PFSK-1 (cell line): Measurements from ENCODE around the gene FGFBP3. TPM values are rescaled to one million over a fixed set of nuclear protein-coding genes. Genes with fewer than 3 reads are reported as not detected.

Source experiments
- FOXP2 ChIP-seq: optimal IDR thresholded peaks from 2 replicates; pipeline ENCODE3; 2011; ENCODE audit warnings: borderline replicate concordance, control low read depth, inconsistent platforms; ENCODE audit not compliant: insufficient read depth; ENCODE audit errors: extremely low read length, extremely low read depth
- POLR2AphosphoS5 ChIP-seq: IDR thresholded peaks from 2 replicates; pipeline ENCODE4 v1.6.1; 2012; ENCODE audit warnings: low read depth, mild to moderate bottlenecking, control low read depth, low read length, moderate library complexity
- SIN3A ChIP-seq: IDR thresholded peaks from 2 replicates; pipeline ENCODE4 v1.6.1; 2012; ENCODE audit warnings: mild to moderate bottlenecking, low read length, moderate library complexity, borderline replicate concordance; ENCODE audit not compliant: insufficient read depth
- TAF1 ChIP-seq: IDR thresholded peaks from 2 replicates; pipeline ENCODE4 v1.6.1; 2012; ENCODE audit warnings: low read length, control low read depth, borderline replicate concordance; ENCODE audit not compliant: insufficient read depth
- polyA plus RNA-seq: library from polyadenylated mRNA; unstranded; fragments of >200 nt; gene quantifications from one replicate; pipeline ENCODE4 v1.2.1, GENCODE V29; 2012; ENCODE audit warnings: low read depth, missing spikeins; ENCODE audit not compliant: insufficient read length
- TF ChIP-seq, protein P1 (sequence below), 2 experiments: IDR thresholded peaks; 2 replicates each; pipeline versions ENCODE4 v1.6.1 to v1.8.0; 2011 to 2012; ENCODE audit warnings: low read depth in 2 of 2, low read length in 2 of 2, control low read depth in 1 of 2, inconsistent platforms in 1 of 2, mild to moderate bottlenecking in 1 of 2, moderate library complexity in 1 of 2; ENCODE audit not compliant: insufficient read depth in 1 of 2

The FGFBP3 gene, protein sequence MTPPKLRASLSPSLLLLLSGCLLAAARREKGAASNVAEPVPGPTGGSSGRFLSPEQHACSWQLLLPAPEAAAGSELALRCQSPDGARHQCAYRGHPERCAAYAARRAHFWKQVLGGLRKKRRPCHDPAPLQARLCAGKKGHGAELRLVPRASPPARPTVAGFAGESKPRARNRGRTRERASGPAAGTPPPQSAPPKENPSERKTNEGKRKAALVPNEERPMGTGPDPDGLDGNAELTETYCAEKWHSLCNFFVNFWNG
- polyA plus RNA-seq, result 10.7 TPM

DNA sequence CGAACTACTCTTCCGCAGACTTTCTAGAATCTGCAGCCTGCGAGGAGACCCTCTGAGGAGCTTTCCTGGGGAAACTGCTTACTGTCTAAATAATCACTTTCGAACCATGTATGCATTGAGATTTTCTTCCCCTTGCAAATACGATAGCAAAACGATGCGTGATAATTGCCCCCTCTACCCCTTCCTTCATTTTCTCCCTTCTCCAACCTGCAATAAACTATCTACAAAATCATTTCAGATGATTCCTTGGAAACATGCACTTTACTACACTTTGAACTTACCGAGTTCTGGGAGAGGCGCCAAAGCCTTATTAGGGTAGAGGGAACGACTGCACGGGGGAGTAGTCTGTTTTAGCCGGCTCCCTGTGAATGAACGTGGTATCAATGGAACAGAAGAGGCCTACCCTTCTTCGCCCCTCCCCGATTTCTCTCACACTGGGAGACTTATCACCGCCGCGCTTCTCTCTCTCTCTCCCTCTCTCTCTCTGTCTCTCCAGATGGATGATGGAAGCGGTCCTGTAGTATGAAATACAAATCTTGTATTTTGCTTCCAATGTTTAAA, at the start of gene FGFBP3:
Gene FGFBP3, minus strand, starts transcription at position 370 of the 561 bp plus-strand sequence. CDS start 517 bp downstream, outside the sequence.
- TF ChIP-seq SIN3A (peak; percentile 76; the same call in 1 of the 2 replicates), TAF1 (peak; percentile 68; the same call in 1 of the 2 replicates), FOXP2 (no peak), POLR2AphosphoS5 (peak; percentile 81)
- TF ChIP-seq, protein P1, sequence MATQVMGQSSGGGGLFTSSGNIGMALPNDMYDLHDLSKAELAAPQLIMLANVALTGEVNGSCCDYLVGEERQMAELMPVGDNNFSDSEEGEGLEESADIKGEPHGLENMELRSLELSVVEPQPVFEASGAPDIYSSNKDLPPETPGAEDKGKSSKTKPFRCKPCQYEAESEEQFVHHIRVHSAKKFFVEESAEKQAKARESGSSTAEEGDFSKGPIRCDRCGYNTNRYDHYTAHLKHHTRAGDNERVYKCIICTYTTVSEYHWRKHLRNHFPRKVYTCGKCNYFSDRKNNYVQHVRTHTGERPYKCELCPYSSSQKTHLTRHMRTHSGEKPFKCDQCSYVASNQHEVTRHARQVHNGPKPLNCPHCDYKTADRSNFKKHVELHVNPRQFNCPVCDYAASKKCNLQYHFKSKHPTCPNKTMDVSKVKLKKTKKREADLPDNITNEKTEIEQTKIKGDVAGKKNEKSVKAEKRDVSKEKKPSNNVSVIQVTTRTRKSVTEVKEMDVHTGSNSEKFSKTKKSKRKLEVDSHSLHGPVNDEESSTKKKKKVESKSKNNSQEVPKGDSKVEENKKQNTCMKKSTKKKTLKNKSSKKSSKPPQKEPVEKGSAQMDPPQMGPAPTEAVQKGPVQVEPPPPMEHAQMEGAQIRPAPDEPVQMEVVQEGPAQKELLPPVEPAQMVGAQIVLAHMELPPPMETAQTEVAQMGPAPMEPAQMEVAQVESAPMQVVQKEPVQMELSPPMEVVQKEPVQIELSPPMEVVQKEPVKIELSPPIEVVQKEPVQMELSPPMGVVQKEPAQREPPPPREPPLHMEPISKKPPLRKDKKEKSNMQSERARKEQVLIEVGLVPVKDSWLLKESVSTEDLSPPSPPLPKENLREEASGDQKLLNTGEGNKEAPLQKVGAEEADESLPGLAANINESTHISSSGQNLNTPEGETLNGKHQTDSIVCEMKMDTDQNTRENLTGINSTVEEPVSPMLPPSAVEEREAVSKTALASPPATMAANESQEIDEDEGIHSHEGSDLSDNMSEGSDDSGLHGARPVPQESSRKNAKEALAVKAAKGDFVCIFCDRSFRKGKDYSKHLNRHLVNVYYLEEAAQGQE (IDR thresholded peaks at IDR 0.05; ENCODE audit: insufficient read depth in 1 of 2, low read depth in 2 of 2, low read length in 2 of 2), result 0 out of 4 replicates have a peak, but pooled peaks of 1 of the 2 experiments have one; percentile 6

DNA sequence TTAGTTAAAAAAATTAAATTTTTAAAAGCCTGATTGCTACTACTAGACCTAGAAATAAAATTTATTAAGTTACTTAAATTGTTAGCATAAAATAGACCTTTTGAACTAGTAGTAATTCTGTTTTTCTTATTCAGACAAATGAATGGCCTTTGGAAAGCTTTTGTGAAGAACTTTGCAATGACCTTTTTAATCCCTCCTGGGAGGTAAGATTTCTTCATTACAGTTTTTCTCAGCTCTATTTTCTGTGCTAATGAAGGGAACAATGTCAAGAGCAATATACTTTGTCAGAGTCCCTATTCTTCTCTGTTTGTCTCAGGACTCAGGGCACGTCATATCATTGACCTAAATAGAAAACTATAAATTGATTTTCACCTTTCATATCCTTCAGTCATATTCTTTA, 47.8 kb upstream of the FGFBP3 start:
- TF ChIP-seq TAF1, result no peak
- TF ChIP-seq, protein P1 (IDR thresholded peaks at IDR 0.05; ENCODE audit: insufficient read depth in 1 of 2, low read depth in 2 of 2, low read length in 2 of 2), result no peak
- no peak for TF ChIP-seq POLR2AphosphoS5
- TF ChIP-seq SIN3A, result no peak
- TF ChIP-seq FOXP2, result no peak

DNA sequence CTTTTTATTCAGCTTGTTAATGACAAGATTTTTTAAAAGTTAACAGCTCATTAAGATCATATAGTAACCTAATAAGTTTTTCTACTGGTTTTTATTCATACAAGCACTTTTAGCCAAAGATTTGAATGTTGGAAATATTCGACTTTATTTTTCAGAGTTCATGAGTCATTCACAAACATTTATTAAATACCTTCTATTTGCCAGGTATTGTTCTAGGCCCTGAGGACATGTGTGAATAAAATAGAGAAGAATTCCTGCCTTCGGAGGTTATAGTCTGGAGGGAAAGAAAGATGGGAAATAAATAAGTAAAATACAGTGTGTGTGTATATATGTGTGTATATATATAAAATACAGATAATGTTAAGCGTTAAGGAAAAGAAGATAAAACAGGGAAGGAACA, 45.8 kb upstream of the FGFBP3 start:
- TF ChIP-seq POLR2AphosphoS5 (no peak), TAF1 (no peak)
- TF ChIP-seq, protein P1 (IDR thresholded peaks at IDR 0.05; ENCODE audit: insufficient read depth in 1 of 2, low read depth in 2 of 2, low read length in 2 of 2), result no peak

- TF ChIP-seq TAF1, result no peak
- no peak for TF ChIP-seq SIN3A
- no peak for TF ChIP-seq FOXP2
- TF ChIP-seq POLR2AphosphoS5, result no peak
- TF ChIP-seq, protein P1 (IDR thresholded peaks at IDR 0.05; ENCODE audit: insufficient read depth in 1 of 2, low read depth in 2 of 2, low read length in 2 of 2), result no peak
These were observed 44.4 kb upstream of the FGFBP3 start for GRCh38 chr10:91953600-91954160.
